Activated CD4-positive, alpha-beta T cell treated with anti-CD3 and anti-CD28 coated beads for 1 hour (primary cell): ENCODE measurements around the gene NPLOC4.

ENCODE experiments used
- DNase-seq: peaks from one replicate; pipeline ENCODE4 v3.0.0-alpha.2; 2020

The NPLOC4 gene

DNA sequence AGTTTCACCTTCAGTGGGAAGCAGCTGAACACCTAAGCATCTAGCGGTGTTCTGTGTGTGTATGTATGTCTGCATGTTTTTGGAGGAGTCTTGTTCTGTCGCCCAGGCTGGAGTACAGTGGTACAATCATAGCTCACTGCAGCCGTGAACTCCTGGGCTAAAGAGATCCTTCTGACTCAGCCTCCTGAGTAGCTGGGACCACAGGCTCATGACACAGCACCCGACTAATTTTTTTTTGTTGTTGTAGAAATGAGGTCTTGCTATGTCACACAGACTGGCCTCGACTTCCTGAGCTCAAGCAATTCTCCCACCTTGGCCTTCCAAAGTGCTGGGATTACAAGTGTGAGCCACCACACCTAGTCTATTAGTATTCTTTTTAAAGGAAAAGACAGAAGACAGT lies 54.6 kb downstream of the NPLOC4 start:
- DNase-seq, result no peak

DNA sequence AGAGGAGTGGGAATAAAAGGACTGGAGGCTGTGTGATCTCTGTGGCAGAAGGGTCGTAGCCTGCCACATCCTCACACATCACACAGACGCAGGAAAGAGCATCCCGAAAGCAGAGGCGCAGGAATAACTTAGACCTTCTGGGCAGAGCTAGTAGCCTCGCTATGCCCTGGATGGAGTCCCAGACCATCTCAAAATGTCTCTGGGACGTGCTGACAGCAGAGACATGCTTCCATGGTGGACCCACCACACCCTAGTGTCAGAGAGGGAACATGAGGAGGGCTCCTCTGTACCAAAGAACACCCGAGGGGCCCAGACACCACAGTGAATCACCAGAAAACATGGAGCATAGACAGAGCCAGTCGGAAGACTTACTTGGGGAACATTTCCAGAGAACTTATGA lies 55.2 kb downstream of the NPLOC4 start:
- no peak for DNase-seq

DNA sequence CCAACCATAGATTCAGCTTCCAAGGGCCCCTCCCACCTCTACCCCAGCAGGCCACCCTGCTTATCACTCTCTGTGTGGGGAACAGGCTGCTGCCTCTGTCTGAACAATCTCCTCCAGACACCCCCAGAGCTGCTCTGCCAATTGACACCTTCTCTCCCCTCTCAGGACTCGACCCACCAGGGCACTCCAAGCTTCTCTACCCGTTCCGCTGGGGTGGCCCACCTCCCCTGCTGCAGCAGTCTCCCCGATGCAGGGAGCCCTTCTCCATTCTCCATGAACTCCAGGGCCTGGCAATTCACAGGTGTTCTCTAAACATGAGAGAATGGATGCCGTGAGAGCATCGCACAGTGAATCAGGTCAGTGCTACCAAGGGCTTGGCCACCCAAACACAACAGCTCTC lies 56.4 kb downstream of the NPLOC4 start:
- no peak for DNase-seq

DNA sequence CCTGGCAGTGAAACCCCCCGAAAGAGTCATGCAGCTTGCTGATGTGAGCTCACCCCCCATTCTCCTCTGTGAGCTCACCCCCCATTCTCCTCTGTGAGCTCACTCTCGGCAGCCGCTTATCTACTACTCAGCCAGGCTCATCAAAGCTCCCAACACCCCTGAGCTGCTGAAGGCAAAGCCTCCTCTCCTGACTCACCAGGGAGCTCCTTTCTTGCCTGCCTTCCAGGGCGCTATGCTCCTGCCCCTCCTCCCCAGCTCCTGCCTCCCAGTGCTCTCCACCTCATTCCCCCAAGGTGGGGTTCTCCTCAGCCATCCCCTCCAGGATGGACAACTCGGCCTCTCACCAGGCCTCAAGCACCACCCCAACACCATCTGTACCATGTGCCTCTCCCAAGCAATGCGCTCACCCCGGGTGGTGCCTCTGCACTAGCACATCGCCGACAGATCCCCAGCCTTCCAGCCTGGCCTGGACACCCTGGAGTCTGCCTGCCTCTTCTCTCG lies 57.0 kb downstream of the NPLOC4 start:
- DNase-seq, result no peak

- no peak for DNase-seq
These were observed 57.6 kb downstream of the NPLOC4 start for GRCh38 chr17:81579298-81579697.

DNA sequence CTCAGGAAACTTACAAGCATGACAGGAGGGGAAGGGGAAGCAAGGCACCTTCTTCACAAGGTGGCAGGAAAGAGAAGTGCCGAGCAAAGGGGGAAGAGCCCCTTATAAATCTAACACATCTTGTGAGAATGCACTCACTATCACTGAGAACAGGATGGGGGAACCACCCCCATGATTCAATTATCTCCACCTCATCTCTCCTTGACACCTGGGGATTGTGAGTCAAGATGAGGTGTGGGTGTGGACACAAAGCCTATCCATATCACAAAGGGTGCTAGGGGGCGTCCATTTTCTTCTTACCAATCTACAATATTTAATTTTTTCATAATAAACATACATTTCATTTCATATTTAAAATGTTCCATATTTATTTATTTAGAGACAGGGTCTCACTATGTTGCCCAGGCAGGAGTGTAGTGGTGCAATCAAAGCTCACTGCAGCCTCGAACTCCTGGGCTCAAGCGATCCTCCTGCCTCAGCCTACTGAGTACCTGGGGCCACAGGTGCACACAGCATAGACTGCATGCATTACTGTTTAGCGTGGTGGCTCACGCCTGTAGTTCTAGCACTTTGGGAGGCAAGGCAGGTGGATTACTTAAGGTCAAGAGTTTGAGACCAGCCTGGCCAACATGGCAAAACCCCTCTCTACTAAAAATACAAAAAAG lies 58.2 kb downstream of the NPLOC4 start:
- DNase-seq, result no peak

GRCh38 chr17:81578038-81578441 lies 58.9 kb downstream of the NPLOC4 start:
- DNase-seq, result no peak

DNA sequence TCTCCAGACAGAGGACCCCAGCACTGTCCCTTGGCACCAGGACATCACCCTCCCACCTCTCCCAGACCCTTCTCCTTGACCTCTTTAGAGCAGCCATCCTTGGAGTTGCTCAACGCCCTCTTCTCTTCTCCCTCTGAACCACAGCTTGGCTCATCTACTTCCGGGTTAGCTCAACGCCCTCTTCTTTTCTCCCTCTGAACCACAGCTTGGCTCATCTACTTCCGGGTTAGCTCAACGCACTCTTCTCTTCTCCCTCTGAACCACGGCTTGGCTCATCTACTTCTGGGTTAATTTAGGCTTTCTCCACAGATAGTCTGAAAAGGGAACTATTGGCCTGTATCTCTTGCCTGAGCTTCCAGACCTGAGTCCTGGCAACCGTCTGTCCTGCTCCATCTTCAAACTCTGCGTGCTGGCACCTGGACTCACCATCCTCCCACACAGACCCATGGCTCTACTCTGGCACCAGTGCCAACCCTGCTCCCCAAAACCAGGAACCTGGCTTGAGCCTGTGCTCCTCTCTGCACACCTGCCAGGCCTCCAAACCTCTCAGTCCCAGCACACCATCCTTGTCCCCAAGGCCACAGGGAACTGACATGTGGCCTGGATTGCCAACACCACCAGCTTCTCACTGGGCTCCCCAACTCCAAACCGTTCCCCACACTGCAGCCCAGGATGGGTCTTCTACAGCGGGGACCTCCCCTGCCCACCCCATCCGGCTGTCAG lies 59.5 kb downstream of the NPLOC4 start:
- no peak for DNase-seq

GRCh38 chr17:81576621-81577277 lies 60.2 kb downstream of the NPLOC4 start:
- DNase-seq, result no peak

- no peak for DNase-seq
These were observed 61.1 kb downstream of the NPLOC4 start for GRCh38 chr17:81575836-81576235.

DNA sequence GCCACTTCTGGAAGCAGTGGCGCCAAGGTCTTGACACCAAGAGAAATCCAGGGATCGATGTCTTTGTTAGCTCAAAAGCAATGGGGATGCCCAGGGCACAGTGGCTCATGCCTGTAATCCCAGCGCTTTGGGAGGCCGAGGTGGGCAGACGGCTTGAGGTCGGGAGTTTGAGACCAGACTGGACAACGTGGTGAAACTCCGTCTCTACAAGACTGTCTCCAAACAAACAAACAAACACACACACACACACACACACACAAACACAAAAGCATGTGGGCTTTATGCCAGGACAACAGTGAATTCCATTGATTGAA lies 62.3 kb downstream of the NPLOC4 start:
- no peak for DNase-seq

DNA sequence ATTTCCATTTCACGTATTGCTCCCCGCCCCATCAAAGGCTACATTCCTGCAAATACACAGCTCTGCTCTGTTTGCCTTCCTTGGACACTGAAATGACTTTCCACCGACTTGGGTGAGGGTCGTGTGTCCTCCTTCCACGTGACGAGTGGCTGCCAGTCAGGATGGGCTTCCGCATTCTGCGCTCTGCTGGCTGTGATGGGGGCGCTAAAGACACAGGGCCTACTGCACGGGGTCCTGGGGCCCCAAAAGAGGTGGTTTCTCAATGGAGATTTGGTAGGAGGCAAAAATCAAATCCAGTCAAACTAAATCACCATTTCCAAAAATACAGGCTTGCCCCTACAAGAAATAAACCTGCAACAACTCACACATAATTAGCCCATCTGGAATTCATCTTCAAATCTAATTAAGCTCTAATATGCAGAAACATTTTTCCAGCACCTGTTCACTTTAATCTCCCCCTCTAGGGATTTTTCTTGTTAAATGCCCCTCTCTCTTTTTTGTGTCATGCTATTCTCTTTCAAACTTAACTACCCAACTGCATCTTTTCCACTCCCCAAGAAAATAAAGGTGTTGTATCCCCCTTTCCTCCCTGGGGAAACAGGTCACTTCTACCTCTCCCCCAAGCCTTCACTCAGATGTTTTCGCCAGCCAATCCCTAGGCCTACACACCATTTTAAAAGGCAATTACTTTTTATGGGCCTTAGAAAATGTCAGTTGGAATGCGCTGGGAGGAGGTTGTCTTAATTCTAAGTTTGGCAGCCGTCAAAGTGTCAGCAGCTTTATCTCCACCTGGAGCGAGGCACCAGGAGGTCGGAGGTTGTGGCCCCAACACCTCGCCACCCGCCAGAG lies 62.9 kb downstream of the NPLOC4 start:
- no peak for DNase-seq

DNA sequence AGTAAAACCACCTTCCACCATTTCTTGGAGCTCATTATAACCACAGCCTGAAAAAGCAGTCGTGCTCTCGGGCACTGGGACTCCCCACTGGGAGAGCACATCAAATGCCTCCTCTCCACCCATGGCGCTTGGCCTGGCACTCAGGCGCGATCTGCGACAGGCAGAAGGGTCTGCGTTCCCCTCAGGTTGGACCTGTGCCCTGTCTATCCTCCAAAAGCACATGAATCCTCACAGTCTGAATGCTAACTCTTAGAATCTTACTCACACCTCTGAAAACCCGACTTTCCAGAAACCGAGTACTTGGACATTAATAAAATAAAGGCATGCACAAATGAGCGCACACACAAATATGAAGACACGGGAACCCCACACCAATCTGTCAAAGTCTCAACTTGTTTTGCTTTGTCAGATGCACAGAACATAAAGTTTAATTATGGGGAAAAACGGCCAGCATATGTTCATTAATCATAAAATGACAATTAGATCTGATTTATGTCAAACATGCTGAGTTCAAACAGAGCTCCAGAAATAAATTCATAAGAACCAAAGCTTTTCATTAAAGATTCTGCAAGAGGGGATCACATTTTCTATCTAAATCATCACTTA lies 64.2 kb downstream of the NPLOC4 start:
- no peak for DNase-seq

DNA sequence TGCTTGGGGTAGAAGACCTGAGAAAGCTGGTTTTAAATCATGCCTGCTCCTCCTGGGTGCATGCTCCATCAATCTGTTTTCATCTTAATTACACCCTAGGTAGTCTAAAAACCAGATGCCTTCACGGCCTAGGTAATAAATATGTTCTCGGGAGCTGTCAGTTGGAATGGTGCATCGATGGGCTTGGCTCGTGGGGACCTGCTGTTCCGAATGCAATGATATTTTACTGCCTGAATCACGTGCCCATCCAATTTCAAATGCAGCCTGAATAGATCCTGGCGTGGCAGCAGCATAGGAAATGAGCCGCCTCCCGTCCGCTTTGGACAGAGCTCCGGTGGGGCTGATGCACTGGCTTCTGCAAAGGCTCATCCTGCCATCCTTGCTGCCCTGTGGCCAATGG lies 65.9 kb downstream of the NPLOC4 start:
- DNase-seq, result no peak

DNA sequence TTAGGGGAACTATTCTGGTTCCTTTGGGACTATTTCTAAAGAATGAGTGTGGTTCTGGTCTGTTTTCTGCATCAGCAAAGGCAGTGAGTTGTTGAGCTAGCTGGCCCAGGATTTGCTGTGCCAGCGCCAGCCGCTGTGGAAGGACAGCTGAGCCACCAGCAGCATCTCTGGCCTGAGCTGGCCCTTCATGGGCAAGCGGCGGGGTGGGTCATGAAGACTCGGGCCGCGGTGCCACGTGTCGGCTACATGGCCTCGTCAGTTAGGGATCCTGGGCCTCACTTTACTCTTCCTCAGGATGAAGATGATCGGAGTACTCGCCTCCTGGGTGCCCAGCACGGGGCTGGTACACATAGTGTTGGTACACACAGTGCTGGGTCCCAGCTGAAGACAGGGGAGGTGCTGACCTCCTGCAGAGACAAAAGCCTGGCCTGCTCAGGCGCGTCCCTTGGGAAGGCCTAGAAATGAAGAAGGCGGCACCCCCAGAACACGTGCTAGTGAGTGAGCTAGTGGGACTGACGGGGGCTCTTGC lies 66.9 kb downstream of the NPLOC4 start:
- no peak for DNase-seq

DNA sequence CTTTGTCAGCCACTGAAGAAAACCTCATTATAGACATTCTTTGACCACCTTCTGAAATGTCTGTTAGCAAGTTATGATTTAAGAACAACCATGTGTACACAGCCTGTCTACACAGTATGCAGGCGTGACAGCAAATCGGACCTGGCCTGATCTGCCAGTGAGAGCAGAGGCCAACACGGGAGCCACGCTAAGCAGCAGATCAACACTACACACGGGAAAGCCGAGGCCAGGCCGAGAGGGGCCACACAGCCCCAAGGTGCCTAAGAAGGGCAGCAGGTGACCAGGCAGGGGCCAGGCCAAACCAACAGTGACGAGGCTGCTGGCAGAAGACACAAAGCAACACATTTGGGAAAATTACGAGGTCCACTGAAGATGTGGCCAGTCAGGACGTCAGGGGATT lies 68.5 kb downstream of the NPLOC4 start:
- DNase-seq, result no peak

- no peak for DNase-seq
These were observed 69.7 kb downstream of the NPLOC4 start for GRCh38 chr17:81567191-81567590.

- DNase-seq, result no peak
These were observed 70.3 kb downstream of the NPLOC4 start for GRCh38 chr17:81566461-81567126.

DNA sequence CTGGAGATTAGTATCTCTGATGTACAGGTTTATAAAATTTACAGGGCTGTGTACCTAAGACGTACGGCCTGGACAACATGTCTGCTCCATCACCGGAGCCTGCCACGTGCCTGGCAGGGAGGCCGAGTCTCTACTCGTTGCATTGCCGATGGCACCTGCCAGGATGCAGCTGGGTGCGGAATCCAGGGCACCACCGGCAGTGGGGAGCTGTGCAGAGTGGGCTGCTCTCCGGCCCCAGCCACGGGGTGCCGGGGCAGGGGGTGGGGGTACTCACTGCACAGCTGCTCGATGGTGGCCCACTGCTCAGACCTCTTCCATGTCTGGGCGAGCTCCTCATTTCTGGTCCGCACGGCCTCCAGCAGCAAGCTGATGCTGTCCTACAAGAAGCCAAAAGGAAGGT lies 71.7 kb downstream of the NPLOC4 start:
- no peak for DNase-seq

- DNase-seq, result no peak
These were observed 72.1 kb downstream of the NPLOC4 start for GRCh38 chr17:81564778-81565177.

DNA sequence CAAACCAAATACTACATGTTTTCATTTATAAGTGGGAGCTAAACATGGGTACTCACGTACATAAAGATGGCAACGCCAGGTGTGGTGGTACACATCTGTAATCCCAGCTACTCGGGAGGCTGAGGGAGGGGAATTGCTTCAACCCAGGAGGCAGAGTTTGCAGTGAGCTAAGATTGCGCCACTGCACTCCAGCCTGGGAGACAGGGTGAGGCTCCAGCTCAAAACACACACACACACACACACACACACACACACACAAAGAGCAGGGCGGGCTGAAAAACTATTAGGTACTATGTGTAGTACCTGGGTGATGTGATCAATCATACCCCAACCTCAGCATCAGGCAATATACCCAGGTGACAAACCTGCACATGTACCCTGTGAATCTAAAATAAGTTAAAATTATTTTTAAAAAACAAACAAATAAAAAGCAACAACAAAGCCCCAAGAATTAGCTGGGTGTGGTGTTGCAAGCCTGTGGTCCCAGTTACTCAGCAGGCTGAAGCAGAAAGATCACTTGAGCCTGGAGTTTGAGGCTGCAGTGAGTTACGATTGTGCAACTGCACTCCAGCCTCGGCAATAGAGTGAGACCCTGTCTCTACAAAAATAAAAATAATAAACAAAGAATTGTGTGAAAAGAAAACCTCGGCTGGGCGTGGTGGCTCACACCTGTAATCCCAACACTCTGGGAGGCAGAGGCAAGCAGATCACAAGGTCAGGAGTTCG lies 72.9 kb downstream of the NPLOC4 start:
- no peak for DNase-seq
